ENCODE measurements around the gene GRIPAP1. TPM values are rescaled to one million over a fixed set of nuclear protein-coding genes. Genes with fewer than 3 reads are reported as not detected.
A peak's percentile ranks its signal among the peaks of the same experiment; 100 is the strongest.

Gene GRIPAP1
- 43.4 TPM for polyA plus RNA-seq (2012; ENCODE audit: insufficient read depth, insufficient read length)

DNA sequence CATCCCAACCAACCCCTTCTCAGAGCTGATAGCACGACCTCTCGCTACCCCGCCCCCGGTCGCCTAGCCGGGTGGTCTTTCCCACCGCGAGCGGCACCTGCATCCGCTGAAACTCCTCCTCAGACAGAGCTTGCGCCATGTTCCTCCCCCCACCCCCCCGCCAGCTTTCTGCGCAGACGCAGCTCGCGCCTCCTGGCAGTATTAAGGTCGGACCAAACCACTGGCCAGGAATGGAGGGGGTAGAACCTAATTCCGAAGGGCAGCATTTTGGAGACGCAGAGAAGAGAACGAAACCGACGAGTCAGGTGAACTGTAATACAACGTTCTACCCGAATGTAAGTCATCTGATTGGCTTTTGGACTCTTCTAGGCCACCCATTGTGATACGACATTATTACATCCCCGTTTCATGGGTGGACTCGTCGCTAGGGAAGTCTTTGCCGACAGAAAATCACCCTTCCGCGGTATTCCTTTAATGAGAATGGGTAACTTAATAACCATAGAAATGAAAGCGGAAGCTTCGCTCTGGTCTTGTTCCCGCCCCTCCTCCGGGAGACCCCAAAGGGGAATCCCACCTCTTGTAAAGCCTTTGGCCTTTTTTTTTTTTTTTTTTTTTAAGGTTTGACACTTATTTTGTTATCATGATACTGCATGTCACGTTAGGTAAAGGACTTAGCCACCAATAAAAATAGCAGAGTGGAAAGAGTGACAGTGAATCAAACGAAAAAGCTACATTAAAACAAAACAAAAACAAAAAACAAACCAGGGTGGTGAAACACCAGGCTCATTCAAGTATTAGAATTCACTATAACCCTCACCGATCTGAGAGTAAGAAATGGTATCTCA lies at the start of gene GRIPAP1:
Gene GRIPAP1, minus strand, starts transcription at position 174 of the 845 bp plus-strand sequence. Its CDS starts 35 bp downstream, at position 139.
- H3K4me3 ChIP-seq (ENCODE audit: low read length) = peak within 1 kb of the TSS; percentile 88
- peak; percentile 95 for DNase-seq (ENCODE audit: low read depth, low spot score)

- DNase-seq (ENCODE audit: low read depth, low spot score) = no peak
- peak overlapping the region; percentile 38 for H3K4me3 ChIP-seq (ENCODE audit: low read length)
Measured at GRCh38 chrX:49043987-49044281, 41.9 kb upstream of the GRIPAP1 start.

DNA sequence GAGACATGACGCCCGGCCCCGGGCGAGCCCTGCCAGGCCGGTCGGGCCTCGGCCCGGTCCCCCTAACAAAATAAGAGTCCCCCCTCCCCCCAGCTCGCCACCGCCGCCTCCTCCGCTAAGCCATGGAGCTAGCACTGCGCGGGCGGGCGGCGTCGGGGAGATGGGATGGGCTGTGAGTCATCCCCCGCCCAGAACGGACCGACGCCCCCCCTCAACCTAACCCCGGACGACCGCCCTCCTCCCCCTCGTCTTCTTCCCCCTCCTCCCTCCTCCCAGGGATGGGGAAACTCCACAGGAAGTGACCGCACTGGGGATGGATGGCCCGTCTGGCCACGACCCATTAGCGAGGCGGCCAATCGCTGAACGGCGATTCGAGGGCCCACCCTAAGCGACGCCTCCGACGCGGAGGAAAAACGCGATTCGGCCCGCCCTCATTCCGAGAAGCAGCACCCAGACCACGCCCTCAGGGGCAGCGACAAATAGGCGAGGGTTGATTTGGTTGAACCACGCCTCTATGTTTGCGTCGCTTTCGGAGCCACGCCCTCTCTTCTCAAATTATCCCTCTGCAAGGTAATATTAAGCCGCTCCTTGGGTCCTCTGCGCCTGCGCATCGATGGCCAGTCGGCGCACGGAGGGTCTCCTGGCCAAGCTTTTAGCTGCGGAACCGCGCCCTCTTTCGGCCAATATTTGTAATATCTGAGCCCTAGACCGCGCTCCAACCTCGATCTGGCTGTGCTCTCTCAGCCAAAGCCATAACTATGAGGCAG lies 41.3 kb upstream of the GRIPAP1 start, which contains the start of gene TFE3:
Gene TFE3, minus strand, starts transcription at position 138 of the 767 bp plus-strand sequence. Its CDS starts 131 bp downstream, at position 7.
- DNase-seq (ENCODE audit: low read depth, low spot score) = peak; percentile 98
- peak within 1 kb of the TSS; percentile 57 for H3K4me3 ChIP-seq (ENCODE audit: low read length)

DNA sequence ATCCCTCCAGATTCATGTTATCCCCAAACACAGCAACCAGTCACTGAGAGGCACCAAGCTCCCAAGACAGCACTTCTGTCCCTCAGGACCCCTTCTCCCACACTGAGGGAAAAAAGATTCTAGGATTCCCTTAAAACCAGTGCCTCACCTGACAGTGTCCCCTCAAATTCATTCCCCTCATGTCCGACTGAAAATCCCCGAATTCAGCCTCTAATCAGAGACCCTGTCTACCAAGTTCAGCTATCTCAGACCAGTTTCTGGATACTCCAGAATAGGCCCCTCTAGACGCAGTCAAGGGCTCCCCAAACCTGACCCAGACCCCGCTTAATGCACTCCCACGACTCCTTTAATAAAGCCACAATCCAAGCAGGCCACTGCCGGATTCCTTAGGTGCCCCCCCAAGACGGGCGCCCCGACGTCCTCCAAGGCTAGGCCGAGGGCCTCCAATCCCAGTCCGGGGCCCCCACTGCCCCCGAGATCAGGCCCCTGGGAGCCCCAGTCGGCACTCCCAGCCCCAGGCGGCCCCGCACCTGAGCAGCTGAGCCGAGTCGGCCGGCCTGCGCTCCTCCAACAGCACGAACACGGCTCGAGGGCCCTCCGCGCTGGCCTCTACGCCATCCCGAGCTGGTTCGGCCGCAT lies 40.6 kb upstream of the GRIPAP1 start:
- peak overlapping the region; percentile 57 for H3K4me3 ChIP-seq (ENCODE audit: low read length)
- DNase-seq (ENCODE audit: low read depth, low spot score) = no peak

DNA sequence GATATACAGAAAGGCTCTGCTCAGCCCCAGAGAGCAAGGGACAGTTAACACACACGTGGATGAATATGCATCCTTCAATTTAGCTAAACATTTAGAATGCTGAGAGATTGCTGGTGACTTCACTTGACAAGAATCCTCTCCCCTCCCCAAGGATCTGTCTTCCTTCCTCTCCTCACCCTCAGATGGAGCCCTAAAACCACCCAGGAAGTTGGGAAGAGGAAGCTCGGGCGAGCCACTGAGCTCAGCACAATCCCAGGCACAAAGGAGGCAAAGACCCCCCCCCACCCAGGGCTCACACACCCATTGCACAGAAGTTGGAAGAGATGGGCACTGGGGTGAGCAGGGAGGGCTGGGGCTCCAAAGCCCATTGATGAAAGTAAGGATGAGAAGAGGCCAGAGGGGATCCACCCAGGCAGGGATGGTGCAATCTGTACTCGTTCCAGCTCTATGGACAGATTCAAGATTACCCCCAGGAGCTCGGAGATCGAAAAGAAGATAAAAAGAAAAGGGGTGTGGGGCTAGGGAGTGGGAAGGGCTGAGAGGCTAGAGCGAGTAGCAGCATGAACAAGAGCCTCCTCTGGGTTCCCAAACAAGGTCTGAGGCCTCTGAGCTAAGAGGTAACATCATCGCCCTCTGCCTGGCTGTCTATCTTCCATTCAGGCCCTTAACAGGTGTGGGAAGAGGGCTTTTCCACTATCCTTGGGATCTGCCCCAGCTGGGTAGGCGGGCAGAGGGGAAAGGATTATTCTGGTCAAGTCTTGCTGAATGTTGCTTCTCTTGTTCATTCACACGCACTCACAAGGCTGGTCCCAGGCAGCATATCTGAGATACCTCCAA lies 39.9 kb upstream of the GRIPAP1 start:
- peak overlapping the region; percentile 57 for H3K4me3 ChIP-seq (ENCODE audit: low read length)
- no peak for DNase-seq (ENCODE audit: low read depth, low spot score)

DNA sequence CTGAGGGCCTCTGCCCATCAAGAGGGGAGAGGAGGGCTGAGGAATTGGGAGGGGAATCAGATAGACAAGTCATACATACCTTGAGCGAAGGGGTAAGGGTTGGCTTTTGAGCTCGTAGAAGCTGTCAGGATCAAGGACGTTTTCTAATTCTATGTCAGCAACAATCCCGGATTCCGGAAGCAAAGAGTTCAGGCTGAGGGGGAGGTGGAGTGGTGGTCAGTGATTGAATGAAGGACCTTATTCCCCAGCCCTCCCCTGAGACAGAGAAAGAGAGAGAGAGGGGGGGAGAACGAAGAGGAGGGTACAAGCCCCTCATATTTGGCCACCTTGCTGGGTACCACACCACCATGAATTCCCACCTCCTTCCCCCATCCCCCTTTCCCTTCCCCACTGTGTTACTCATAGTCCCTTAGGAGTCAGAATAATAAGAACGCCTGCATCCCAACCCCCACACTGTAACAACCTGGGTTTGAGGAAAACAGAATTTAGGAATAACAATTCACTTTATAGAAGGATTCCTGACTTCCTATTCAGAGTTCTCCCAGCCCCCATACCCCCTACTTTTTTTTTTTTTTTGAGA lies 38.4 kb upstream of the GRIPAP1 start:
- no peak for DNase-seq (ENCODE audit: low read depth, low spot score)

DNA sequence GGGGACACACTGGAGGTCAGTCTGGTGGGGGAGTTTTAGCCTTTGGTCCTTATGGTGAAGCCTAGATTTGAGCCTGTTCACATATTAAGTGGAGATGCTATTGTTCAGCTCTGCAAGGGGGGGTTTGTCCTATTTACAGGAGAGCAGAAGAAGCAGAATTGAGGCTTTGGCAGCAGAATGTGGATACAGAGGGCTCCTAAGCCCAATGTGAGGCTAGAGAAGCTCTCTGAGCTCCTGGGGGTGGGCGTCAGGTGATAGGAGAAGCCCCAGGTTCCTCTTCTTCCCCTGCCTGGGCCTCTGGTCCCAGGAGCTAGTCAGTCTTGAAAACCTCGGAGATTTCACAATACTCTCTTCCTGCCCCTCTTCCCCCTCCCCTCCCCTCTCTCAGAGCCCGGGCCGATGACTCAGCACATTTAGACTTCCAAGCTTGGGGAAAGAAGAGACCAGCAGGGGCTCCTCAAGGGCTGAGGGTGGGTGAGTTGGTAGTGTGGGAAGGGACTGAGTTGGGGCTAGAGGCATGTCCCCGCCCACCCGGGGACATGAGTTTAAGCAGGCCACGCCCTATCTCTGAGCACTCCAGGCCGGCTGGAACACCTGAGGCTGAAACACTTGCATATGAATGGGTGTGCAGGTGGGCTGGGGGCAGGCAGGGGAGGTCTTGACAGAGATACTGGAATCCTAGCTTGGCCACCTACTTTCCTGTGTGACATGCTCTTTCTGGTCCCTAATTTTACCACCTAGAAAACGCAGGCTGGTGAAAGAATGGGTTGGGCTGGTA lies 37.7 kb upstream of the GRIPAP1 start:
- peak overlapping the region; percentile 15; the same call in 1 of the 2 replicates for H3K4me3 ChIP-seq (ENCODE audit: low read length)
- peak; percentile 60 for DNase-seq (ENCODE audit: low read depth, low spot score)

More for the DNA sequence above, 38.4 kb upstream of the GRIPAP1 start:
- no peak overlapping the region for H3K4me3 ChIP-seq (ENCODE audit: low read length)

- no peak for DNase-seq (ENCODE audit: low read depth, low spot score)
- no peak overlapping the region for H3K4me3 ChIP-seq (ENCODE audit: low read length)
Measured at GRCh38 chrX:49037883-49038475, 35.9 kb upstream of the GRIPAP1 start.

DNA sequence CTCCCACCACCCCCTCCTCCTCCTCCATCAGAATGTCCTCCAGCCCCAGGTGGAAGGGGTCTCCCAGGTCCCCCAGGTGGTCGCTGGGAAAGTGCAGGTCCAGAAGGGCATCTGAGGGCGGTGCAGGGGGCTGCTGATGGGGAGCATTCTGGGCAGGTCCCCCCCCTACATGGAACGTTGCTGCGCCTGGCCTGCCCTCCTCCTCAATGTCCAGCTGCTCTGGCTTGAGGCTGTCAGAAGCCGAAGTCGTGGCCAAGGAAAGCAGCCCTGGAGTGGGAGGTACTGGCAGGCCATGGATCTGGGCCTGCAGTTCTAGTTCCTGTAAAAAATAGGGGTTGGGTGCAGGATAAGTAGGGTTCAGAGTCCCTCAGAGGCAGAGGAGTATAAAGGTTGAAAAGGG lies 28.2 kb upstream of the GRIPAP1 start:
- H3K4me3 ChIP-seq (ENCODE audit: low read length) = no peak overlapping the region

GRCh38 chrX:49029876-49030275 lies 27.8 kb upstream of the GRIPAP1 start:
- no peak for DNase-seq (ENCODE audit: low read depth, low spot score)
- no peak overlapping the region for H3K4me3 ChIP-seq (ENCODE audit: low read length)

More for the DNA sequence above, 28.2 kb upstream of the GRIPAP1 start:
- no peak for DNase-seq (ENCODE audit: low read depth, low spot score)

DNA sequence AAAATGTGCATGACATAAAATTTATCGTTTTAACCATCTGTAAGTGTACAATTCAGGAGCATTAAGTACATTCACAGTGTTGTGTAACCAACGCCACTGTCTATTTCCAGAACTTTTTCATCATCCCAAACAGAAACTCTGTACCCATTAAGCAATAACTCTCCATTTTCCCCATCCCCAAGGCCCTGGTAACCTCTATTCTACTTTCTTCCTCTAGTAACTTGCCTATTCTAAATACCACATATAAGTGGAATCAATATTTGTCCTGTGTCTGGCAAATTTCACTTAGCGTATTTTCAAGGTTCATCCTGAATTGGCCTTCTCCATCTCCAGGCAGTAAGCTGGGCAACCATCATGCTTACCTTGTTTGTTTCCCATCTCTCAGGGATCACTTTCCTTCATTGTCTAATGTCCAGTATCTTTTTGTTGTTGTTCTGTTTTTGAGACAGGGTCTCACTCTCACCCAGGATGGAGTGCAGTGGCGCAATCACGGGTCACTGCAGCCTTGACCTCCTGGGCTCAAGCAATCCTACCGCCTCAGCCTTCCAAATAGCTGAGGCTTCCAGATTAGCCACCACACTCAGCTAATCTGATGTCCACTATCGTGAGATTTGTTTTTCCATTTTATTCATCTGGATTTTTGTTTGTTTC lies 17.7 kb upstream of the GRIPAP1 start:
- no peak overlapping the region for H3K4me3 ChIP-seq (ENCODE audit: low read length)
- DNase-seq (ENCODE audit: low read depth, low spot score) = no peak

- H3K4me3 ChIP-seq (ENCODE audit: low read length) = no peak overlapping the region
- no peak for DNase-seq (ENCODE audit: low read depth, low spot score)
Measured at GRCh38 chrX:49019050-49019449, 17.0 kb upstream of the GRIPAP1 start.

DNA sequence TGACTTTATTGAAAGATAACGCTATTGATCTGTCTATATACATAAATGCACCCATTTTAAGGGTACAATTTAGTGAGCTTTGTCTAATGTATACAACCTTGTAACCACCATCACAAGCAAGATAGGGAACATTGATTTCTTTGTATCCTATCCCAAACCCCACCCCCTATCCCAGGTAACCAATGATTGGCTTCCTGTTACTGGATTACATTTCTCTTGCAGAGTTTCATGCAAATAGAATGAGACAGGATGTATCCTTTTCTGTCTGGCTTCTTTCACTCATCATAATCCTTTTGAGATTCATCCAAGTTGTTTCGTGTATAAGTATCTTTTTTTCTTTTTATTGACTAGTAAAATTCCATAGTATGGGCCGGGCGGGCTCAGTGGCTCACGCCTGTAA lies 1.6 kb upstream of the GRIPAP1 start:
- no peak overlapping the region for H3K4me3 ChIP-seq (ENCODE audit: low read length)
- peak; percentile 15 for DNase-seq (ENCODE audit: low read depth, low spot score)

DNA sequence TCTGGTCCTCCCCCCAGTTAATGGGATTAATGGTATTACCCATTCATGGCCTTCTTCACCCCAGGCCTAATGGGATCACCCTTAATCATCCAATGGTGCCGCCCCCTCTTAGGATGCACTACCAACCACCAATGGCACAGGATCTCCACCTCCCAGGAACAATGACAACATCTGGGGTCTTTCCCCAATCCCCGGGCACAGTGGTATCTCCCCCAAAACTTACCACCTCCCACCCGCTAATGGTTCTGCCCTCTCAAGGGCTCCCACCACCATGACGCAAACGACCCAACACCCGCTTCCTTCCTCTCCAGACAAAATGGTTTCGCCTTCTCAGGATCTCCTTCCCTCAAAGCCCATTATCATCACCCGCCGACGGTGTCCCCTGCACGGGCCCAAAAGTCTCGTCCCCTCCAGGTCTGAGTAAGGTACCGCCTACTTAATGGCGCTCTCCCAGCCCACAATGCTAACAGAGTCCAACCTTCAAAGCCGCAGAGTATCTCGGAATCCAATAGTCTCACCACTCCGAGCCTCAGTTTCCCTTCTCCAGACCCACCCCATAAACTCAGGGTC lies 458 bp downstream of the GRIPAP1 start:
- H3K4me3 ChIP-seq (ENCODE audit: low read length) = peak overlapping the region; percentile 88
- DNase-seq (ENCODE audit: low read depth, low spot score) = peak; percentile 55

DNA sequence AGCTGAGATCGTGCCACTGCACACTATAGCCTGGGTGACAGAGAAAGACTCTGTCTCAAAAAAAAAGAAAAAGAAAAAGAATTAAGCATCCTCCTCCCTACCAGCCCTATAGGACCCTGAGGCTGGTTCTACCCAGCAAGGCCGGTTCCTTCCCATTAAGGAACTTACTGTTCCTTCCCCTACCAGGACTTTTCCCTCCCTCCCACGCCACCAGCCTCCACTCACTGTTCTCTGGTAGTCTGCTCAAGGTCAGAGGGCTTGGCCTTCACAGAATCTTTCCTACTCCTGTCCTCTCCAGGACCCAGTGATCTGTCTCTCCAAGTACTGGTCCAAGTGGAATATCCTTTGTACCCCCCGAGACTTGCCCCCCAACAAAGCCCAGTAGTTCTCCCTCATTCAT lies 1.4 kb downstream of the GRIPAP1 start:
- no peak for DNase-seq (ENCODE audit: low read depth, low spot score)
- peak overlapping the region; percentile 88 for H3K4me3 ChIP-seq (ENCODE audit: low read length)

DNA sequence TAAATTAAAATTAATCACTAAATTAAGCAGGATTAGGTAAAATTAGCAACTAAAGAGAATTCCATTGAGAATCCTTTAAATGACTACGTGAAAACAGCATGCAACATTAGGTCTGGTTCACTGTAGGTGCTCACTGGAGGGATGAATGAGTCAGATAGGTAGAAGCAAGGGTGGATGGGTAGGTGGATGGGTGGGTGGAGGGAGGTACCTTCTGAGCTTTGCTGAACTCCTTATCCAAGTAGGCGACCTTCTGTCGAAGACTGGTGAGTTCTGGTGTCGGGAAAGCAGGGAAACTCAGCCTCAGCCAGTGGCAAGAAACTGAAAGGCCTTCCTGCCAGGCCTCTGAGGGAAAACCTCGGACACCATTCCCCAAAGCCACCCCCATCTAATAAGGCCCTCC lies 3.0 kb downstream of the GRIPAP1 start:
- DNase-seq (ENCODE audit: low read depth, low spot score) = no peak
- H3K4me3 ChIP-seq (ENCODE audit: low read length) = no peak overlapping the region

- no peak for DNase-seq (ENCODE audit: low read depth, low spot score)
Measured at GRCh38 chrX:48998391-48998790, 3.7 kb downstream of the GRIPAP1 start.

More at GRCh38 chrX:48998391-48998790, 3.7 kb downstream of the GRIPAP1 start:
- H3K4me3 ChIP-seq (ENCODE audit: low read length) = no peak overlapping the region
